ENCODE measurements around the gene HSF5. TPM values are rescaled to one million over a fixed set of nuclear protein-coding genes. Genes with fewer than 3 reads are reported as not detected.

The HSF5 gene
- total RNA-seq, 1 experiment from 2014 or later = not detected

DNA sequence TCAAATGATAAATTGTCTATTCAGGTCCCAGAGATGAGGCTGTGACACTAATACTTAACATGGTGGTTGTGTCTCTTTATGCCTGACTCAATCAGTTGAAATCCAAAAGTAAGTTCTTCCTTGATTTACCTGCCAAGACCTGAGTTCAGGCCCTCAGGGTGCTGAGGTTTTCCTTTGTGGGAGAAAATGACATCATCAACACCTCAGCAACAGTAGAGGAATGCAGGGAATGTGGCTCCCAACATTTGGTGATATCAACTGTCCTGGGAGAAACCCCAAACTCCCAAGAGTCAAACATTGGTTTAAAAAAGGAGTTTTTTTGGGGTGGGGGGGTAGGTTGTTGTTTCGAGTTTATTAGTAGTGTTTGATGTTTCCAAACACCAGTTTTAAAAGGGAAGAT, 85.5 kb downstream of the HSF5 start:
- H3K36me3 Mint-ChIP-seq (ENCODE audit: insufficient read depth in 1 of 3, low read depth in 3 of 3) = no peaks in the 10 kb centered on the region
- Histone ChIP-seq H3K9ac (ENCODE audit: extremely low read depth, insufficient read length, low read length) (no peak overlapping the region), H3K56ac (ENCODE audit: insufficient read length, low read depth, low read length) (no peak overlapping the region), H3K27me3 (ENCODE audit: insufficient read depth, low read length) (peaks cover 43% of the 10 kb centered on the region), H3K79me2 (ENCODE audit: insufficient read depth, low read length) (no peaks in the 10 kb centered on the region), H2AFZ (ENCODE audit: low read length) (no peak overlapping the region), H3K4me1 (ENCODE audit: insufficient read depth, low read length) (peaks cover 9% of the 10 kb centered on the region; the same call in 1 of the 2 replicates), H3K4ac (ENCODE audit: low read depth, low read length) (no peak overlapping the region), H2AK5ac (ENCODE audit: insufficient read length, low read length) (no peak overlapping the region), H4K91ac (ENCODE audit: insufficient read length, low read depth, low read length) (no peak overlapping the region), H3K18ac (ENCODE audit: insufficient read length, low read depth, low read length) (no peak overlapping the region), H2BK15ac (ENCODE audit: low read depth, low read length) (no peak overlapping the region), H3K23me2 (ENCODE audit: insufficient read length, low read depth, low read length, poor library complexity, severe bottlenecking) (no peaks in the 10 kb centered on the region), H3K79me1 (ENCODE audit: insufficient read depth, low read depth, low read length, poor library complexity, severe bottlenecking) (no peaks in the 10 kb centered on the region), H3K23ac (ENCODE audit: insufficient read length, low read depth, low read length) (no peak overlapping the region), H3K14ac (ENCODE audit: insufficient read depth, low read length) (no peak overlapping the region), H3K27ac (ENCODE audit: insufficient read length, low read depth, low read length) (no peak overlapping the region), H4K8ac (replicated peaks; ENCODE audit: insufficient read length, low read depth, low read length) (no peak overlapping the region), H3K4me2 (ENCODE audit: insufficient read depth, insufficient read length, low read length) (no peak overlapping the region), H2BK20ac (ENCODE audit: low read depth, low read length, poor library complexity, severe bottlenecking) (no peak overlapping the region), H2BK5ac (ENCODE audit: insufficient read length, low read length) (no peak overlapping the region), H2BK12ac (ENCODE audit: insufficient read length, low read depth, low read length) (no peak overlapping the region), H4K5ac (ENCODE audit: insufficient read length, low read depth, low read length) (no peak overlapping the region), H4K20me1 (ENCODE audit: control insufficient read depth, insufficient read depth, insufficient read length) (no peaks in the 10 kb centered on the region), H3T11ph (ENCODE audit: low read length) (no peak overlapping the region), H2BK120ac (ENCODE audit: low read depth, low read length, poor library complexity, severe bottlenecking) (no peak overlapping the region), H3K9me3 (ENCODE audit: control insufficient read depth, low read depth, low read length) (no peaks in the 10 kb centered on the region)
- WGBS (ENCODE audit: extremely low coverage, insufficient read length, low lambda C conversion rate) = 100% methylated on average over 1 of the region's 1 CpG
- no peak for TF ChIP-seq CTCF (conservative IDR thresholded peaks at IDR 0.05)
- no peaks in the 10 kb centered on the region for H3K9me3 Mint-ChIP-seq
- DNase-seq = peak; percentile 54
- H3K4me1 Mint-ChIP-seq = peaks cover 46% of the 10 kb centered on the region in 2 experiments
- H3K27me3 Mint-ChIP-seq (ENCODE audit: low read depth) = peaks cover 88% of the 10 kb centered on the region
- H3K4me3 Mint-ChIP-seq = 0 out of 5 replicates have a peak overlapping the region, but pooled peaks of 1 of the 2 experiments have one; percentile 7
- H3K27ac Mint-ChIP-seq = peak overlapping the region in 2 of 3 experiments; percentile 32 to 84; a peak in 1 of 7 replicates

Data from H9 (cell line).